ENCODE data around the gene CAMTA1. TPM values are rescaled to one million over a fixed set of nuclear protein-coding genes. Genes with fewer than 3 reads are reported as not detected.

The CAMTA1 gene
- total RNA-seq, 1 donor from 2014 or later, result 268 TPM

DNA sequence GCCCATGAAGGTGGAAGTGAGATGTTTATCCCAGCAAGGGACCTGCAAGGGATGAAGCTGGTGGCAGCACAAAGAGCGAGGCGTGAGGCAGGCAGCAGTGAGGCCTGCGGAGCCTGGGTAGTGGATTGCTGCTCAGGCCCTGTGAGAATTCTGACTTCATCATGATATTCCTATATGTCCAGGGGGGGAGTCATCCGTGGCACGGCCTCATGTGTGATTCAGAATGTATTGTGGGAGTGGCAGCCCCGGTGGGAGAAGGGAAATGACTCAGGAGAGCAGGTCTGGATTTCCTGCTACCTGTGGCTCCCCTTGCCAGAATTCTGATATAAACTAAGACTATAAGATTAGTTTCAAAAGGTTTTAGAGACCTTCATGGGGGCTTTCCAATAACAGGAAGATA, 240.9 kb downstream of the CAMTA1 start:
- no peaks in the 10 kb centered on the region for H3K36me3 Mint-ChIP-seq
- no peaks in the 10 kb centered on the region for H3K79me2 ChIP-seq (ENCODE audit: low read depth)
- no peaks in the 10 kb centered on the region for H3K27me3 ChIP-seq
- no peak overlapping the region for H3K9ac ChIP-seq
- H3K4me3 ChIP-seq, result no peak overlapping the region
- no peak overlapping the region for H2AFZ ChIP-seq (replicated peaks)
- no peak overlapping the region for H3K27ac ChIP-seq
- H3K4me3 Mint-ChIP-seq, result no peak overlapping the region
- no peaks in the 10 kb centered on the region for H3K9me3 ChIP-seq (ENCODE audit: low read depth)
- H3K36me3 ChIP-seq, result no peaks in the 10 kb centered on the region
- no peak for DNase-seq (ENCODE audit: low spot score)
- H4K20me1 ChIP-seq (ENCODE audit: low read depth), result peaks cover 4% of the 10 kb centered on the region
- H3K9me3 Mint-ChIP-seq, result no peaks in the 10 kb centered on the region
- peaks cover 19% of the 10 kb centered on the region for H3K4me1 Mint-ChIP-seq
- H3F3A ChIP-seq (ENCODE audit: low read depth), result no peaks in the 10 kb centered on the region
- TF ChIP-seq EZH2phosphoT487 (IDR thresholded peaks at IDR 0.05) (no peak), EZH2 (IDR thresholded peaks at IDR 0.05) (no peak)
- TF ChIP-seq, protein P1, sequence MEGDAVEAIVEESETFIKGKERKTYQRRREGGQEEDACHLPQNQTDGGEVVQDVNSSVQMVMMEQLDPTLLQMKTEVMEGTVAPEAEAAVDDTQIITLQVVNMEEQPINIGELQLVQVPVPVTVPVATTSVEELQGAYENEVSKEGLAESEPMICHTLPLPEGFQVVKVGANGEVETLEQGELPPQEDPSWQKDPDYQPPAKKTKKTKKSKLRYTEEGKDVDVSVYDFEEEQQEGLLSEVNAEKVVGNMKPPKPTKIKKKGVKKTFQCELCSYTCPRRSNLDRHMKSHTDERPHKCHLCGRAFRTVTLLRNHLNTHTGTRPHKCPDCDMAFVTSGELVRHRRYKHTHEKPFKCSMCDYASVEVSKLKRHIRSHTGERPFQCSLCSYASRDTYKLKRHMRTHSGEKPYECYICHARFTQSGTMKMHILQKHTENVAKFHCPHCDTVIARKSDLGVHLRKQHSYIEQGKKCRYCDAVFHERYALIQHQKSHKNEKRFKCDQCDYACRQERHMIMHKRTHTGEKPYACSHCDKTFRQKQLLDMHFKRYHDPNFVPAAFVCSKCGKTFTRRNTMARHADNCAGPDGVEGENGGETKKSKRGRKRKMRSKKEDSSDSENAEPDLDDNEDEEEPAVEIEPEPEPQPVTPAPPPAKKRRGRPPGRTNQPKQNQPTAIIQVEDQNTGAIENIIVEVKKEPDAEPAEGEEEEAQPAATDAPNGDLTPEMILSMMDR (IDR thresholded peaks at IDR 0.05), result no peak
- peaks cover 8% of the 10 kb centered on the region for H3K4me1 ChIP-seq
- H3K27ac Mint-ChIP-seq, result no peak overlapping the region
- H3K4me2 ChIP-seq, result no peak overlapping the region
- no peaks in the 10 kb centered on the region for H3K27me3 Mint-ChIP-seq (ENCODE audit: insufficient read depth, low read depth)

DNA sequence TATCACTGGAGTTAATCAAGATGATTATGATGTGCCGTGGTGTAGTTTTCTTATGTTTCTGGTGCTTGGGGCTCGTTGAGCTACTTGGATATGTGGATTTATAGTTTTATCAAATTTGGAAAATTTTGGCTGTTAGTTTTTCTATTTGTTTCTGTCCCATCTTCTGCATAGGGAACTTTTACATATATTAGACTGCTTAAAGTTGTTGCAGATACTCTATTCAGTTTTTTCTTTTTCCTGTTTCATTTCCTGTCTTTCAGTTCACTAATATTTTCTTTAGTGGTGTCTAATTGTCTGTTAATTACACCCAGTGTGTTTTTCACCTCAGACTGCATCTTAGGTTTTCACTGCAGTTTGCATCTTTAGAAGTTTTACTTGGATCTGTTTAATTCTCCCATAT, 247.7 kb downstream of the CAMTA1 start:
- Histone ChIP-seq H2AFZ (replicated peaks) (no peak overlapping the region), H3K27ac (no peak overlapping the region), H3K27me3 (no peaks in the 10 kb centered on the region), H3K79me2 (ENCODE audit: low read depth) (no peaks in the 10 kb centered on the region), H4K20me1 (ENCODE audit: low read depth) (no peaks in the 10 kb centered on the region), H3K4me1 (no peaks in the 10 kb centered on the region), H3K4me3 (no peak overlapping the region), H3F3A (ENCODE audit: low read depth) (no peaks in the 10 kb centered on the region), H3K9ac (no peak overlapping the region), H3K4me2 (no peak overlapping the region), H3K9me3 (ENCODE audit: low read depth) (peaks cover 8% of the 10 kb centered on the region), H3K36me3 (peaks cover 6% of the 10 kb centered on the region)
- Mint-ChIP-seq H3K9me3 (peaks cover 14% of the 10 kb centered on the region), H3K4me1 (peaks cover 3% of the 10 kb centered on the region), H3K4me3 (no peak overlapping the region), H3K27me3 (ENCODE audit: insufficient read depth, low read depth) (peaks cover 4% of the 10 kb centered on the region), H3K36me3 (no peaks in the 10 kb centered on the region), H3K27ac (no peak overlapping the region)
- DNase-seq (ENCODE audit: low spot score), result no peak
- TF ChIP-seq EZH2phosphoT487 (IDR thresholded peaks at IDR 0.05), result no peak
- TF ChIP-seq, protein P1 (IDR thresholded peaks at IDR 0.05), result no peak
- TF ChIP-seq EZH2 (IDR thresholded peaks at IDR 0.05), result no peak

DNA sequence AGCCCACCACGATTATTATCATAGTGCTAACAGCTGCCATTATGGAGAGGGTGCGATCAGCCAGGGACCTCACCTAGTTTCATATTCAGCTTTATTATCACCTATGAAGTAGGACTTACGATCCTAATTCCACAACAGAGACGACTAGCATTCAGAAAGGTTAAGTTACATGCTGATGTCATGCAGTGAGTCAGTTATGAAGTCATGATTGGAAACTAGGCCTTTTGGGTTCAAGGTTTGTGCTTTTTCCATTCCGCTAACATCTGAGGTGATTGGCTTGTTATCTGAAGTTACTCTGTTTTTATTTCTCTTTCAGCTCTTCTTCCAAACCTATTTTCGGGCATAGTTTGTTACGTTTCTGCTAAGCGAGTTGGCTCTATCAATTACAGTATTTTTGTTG, 251.1 kb downstream of the CAMTA1 start:
- Histone ChIP-seq H3K27me3 (no peaks in the 10 kb centered on the region), H3K9me3 (ENCODE audit: low read depth) (peaks cover 8% of the 10 kb centered on the region), H3F3A (ENCODE audit: low read depth) (no peaks in the 10 kb centered on the region), H3K27ac (no peak overlapping the region), H3K4me2 (no peak overlapping the region), H3K4me3 (no peak overlapping the region), H3K79me2 (ENCODE audit: low read depth) (no peaks in the 10 kb centered on the region), H3K9ac (no peak overlapping the region), H2AFZ (replicated peaks) (no peak overlapping the region), H4K20me1 (ENCODE audit: low read depth) (no peaks in the 10 kb centered on the region), H3K4me1 (no peaks in the 10 kb centered on the region), H3K36me3 (peaks cover 6% of the 10 kb centered on the region)
- H3K4me1 Mint-ChIP-seq, result peaks cover 3% of the 10 kb centered on the region
- H3K27ac Mint-ChIP-seq, result no peak overlapping the region
- H3K27me3 Mint-ChIP-seq (ENCODE audit: insufficient read depth, low read depth), result peaks cover 4% of the 10 kb centered on the region
- no peaks in the 10 kb centered on the region for H3K36me3 Mint-ChIP-seq
- DNase-seq (ENCODE audit: low spot score), result no peak
- H3K9me3 Mint-ChIP-seq, result peaks cover 14% of the 10 kb centered on the region
- no peak for TF ChIP-seq EZH2phosphoT487 (IDR thresholded peaks at IDR 0.05)
- TF ChIP-seq EZH2 (IDR thresholded peaks at IDR 0.05), result no peak
- TF ChIP-seq, protein P1 (IDR thresholded peaks at IDR 0.05), result no peak
- H3K4me3 Mint-ChIP-seq, result no peak overlapping the region

Measured in neural progenitor cell (in vitro differentiated cells).